GM21619 (cell line): ENCODE data around the gene UBAP2.

ENCODE experiments used
- ATAC-seq: cut with Tn5 transposase; IDR thresholded peaks from one replicate; pipeline ENCODE4 v1.9.1; 2021; ENCODE audit not compliant: unreplicated experiment

Gene UBAP2

GRCh38 chr9:33926746-33927485 is 121.8 kb downstream of the UBAP2 start:
- no peak for ATAC-seq

DNA sequence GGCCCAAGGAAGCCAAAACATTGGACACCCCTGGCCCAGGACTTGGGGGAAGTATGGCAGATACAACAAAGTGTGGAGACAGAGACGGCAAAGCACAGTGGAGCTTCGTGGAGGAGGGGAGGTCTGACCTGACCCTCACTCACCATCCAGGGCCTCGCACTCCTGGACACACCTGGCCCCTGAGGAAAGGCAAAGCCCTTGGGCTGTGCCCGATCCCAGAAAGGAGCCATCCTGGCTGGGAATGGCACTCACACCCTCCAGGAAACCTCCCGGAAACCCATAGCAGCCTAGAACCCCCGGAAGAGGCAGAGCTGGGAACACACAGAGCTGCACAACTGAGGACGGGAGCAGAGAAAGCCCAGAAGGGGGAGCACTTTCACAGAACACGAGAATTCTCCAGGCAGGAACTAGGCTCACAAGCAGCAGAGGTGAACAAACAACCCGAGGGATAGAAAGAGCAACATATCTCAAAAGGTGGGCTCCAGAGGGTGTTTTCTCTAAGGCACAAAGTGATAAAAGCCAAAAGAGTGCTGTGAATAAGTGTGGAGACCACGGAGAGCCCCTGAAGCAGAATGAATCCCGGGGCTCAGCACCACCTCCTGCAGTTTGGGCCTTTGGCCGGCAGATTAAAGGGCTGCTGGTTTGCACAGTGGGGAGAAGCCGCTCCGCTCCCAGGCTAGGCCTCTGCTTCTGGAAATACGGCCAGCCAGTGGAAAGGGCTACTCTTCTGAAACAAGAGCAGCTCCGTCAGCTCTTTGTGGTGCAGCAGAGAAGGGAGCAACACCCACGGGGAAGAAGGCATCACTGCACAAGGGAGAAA is 123.5 kb downstream of the UBAP2 start:
- ATAC-seq: no peak

DNA sequence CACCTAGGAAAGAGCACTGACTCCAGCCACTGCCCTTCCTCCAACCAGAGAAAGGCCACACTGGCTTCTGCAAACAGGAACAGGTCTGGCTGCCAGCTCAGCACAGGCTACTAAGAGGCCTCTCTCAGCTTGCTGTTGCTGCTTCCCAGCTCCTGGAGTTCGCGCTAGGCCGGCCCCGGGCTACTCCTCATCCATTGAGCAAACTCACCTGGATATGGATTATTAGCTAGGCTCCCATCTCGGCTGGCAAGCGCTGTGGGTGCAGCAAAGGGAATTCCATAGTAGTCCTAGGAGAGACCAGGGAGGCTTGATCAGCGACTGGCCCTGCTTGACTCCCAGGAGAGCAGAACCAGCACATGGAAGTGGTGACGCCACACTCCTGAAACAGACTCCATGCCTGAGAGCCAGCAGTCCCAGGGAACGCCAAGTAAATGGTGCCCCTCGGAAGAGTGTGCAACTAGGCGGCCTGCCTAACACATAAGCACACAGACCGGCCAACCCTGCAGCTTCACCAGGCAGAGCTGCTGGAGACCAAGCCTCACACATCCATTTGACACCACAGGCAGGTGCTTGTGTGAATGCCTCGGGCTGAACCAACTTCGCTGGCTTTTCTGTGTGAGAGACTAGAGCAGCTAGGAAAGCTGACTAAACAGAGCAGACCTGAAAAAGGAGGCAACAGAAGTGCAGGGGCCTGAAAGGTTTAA is 124.5 kb downstream of the UBAP2 start:
- ATAC-seq: no peak

GRCh38 chr9:33923079-33923478 is 125.6 kb downstream of the UBAP2 start:
- ATAC-seq: no peak

- no peak for ATAC-seq
Observed at GRCh38 chr9:33921967-33922895, 126.5 kb downstream of the UBAP2 start.

- ATAC-seq: no peak
Observed at GRCh38 chr9:33919276-33919897, 129.3 kb downstream of the UBAP2 start.

DNA sequence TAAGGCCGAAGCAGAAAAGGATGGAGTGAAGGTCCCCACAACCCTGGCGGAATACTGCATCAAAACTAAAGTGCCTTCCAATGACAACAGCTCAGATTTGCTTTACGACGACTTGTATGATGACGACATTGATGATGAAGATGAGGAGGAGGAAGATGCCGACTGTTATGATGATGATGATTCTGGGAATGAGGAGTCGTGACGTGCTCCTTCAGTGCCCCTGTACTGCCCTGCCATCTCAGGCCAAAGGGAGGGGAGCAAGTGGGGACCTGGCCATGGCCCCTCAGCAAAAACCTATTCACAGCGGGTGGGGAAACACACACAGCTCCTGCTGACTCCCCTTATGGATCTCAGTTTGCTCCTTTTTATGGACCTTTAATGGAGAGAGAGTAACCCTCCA is 131.7 kb downstream of the UBAP2 start:
- ATAC-seq: no peak

DNA sequence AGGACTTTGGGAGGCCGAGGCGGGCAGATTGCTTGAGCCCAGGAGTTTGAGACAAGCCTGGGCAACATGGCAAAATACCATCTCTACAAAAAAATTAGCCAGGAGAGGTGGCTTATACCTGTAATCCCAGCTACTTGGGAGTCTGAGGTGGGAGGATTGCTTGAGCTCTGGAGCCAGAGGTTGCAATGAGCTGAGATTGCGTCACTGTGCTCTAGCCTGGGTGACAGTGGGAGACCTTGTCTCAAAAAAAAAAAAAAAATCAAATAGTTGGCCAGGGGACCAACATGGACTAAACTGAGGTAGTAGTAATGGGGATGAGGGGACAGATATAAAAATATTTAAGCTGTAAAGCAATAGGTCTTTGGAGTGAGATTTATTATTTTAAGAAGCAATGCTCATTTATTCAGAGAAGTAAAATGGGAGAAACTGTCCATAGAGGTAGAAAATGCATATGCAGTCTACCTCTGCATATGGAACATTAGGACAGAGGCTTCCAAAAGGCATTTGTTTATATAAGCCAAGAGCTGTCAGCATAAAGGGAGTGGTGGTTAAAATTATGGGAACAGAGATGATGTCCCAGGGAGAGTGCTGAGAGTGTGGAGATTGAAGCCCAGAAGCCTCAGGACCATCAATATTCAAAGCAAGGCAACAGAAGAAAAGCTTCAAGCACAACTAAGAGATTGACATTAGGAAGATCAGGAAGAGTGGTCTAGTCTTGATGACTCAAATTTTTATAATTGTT is 133.6 kb downstream of the UBAP2 start:
- ATAC-seq: no peak

DNA sequence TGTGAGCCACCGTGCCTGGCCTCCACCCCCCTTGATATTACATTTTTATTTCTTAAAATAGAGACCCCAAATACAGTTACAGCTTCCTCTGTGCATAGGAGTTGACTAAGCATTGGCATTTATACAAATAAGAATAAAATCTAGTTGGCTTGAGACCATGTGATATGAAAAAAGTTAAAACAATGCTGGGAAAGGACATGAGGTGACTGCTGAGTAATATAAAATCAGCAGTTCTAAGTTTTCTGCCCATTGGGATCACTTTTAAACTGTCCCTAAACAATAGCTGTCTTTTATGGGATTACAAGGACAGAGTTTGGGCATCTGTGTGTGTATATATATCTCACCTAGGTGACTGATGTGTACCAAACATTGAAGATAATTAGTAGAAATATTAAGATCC is 135.1 kb downstream of the UBAP2 start:
- ATAC-seq: no peak

DNA sequence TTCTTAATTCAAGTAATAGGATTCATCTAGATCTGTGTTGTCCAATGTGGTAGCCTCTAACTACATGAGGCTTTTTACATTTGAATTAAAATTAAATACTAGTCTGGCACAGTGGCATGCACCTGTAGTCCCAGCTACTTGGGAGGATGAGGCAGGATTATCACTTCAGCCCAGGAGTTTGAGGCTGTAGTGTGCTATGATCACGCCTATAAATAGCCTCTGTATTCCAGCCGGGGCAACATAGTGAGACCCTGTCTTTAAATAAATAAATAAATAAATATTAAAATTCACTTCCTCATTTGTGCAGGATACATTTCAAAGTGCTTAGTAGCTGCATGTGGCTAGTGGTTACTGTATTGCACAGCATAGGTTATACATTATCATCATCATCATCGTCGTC is 139.9 kb downstream of the UBAP2 start:
- ATAC-seq: no peak

- ATAC-seq: no peak
Observed at GRCh38 chr9:33908114-33908513, 140.6 kb downstream of the UBAP2 start.

DNA sequence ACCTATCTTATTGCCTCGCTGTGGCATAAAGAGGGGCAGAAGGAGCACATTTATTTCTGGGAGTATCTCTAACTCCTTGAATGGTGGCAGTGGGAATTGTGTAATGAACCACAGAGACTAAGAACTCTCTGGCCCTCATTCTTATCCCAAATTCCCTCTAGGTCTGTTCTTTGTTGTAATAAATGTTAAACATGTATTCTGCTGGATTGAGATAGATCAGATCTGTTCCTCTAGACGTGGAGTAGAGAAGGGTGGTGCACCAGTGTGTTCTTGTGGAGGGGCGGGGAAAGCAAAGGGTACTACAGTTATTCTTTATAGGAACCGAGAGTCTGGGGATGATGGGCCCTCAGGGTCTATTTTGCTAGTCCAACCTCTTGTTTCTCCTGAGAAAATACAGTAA is 141.3 kb downstream of the UBAP2 start:
- ATAC-seq: no peak

DNA sequence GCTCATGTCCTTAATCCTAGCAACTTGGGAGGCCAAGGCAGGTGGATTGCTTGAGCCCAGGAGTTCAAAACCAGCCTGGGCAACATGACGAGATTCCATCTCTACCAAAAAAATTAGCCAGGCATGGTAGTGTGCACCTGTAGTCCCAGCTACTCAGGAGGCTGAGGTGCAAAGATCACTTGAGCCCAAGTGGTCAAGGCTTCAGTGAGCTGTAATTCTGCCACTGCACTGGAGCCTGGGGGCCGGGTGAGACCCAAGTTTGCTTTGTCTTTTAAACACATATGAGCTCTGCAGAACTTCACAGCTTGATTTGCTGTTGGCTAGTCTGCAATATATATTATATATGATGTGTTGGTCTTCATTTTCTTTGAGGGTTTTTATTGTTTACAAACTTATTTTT is 141.9 kb downstream of the UBAP2 start:
- no peak for ATAC-seq

DNA sequence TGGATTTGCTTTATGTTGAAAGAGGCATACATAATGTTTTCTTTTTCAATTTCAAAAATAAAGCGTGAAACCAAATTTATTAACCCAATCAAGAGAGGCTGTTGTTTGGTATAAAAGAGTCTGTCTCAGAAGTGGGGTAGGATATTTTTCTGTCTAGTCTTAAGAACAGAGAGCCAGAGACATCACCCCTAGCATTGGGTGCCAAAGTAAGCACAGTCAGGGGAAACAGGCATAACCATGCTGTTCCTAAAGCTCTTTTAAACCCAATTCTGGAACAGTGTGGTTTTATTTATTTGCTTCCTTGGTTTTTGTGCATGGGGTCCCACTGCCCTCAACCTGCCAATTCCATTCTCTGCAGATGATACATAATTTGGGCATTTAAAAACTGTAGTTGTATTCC is 143.6 kb downstream of the UBAP2 start:
- ATAC-seq: no peak

DNA sequence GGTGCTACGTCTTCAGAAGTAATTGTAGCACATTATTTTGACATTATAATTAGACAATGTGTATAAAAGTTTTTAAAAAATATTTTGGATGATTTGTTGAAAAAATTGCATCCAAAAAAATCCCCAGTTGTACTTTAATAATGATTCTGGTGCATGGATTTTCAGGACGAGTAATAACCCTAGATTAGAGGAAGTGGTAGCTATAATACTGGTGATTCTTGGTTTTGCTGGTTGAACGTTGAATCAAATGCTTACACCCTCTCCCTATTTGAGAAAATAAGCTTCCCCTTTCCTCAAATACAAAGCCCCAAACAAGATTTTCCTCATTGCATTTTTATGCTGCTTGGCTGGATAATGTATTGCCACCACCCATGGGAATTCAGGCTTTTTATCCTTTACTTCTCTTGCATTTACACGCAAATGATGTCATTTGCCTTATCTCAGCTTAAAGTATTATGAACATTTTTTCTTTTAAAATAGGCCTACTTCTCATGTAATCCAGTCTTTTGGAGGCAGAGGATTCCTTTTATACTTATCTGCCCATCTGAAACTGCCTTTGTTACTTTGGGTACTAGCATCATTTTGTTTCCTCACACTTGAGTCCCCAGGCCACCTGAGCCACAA is 145.4 kb downstream of the UBAP2 start:
- no peak for ATAC-seq

DNA sequence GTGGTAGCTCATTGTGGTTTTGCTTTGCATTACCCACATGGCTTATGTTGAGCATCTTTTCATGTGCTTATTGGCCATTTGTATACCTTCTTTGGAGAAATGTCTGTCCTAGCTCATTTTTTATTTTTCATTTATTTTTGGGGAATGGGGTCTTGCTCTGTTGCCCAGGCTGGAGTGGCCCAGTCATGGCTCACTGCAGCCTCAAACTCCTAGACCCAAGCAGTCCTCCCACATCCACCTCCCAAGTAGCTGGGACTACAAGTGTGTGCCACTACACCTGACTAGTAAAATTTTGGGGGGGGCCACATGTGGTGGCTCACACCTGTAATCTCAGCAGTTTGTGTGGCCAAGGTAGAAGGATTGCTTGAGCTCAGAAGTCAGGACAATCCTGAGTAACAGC is 154.4 kb downstream of the UBAP2 start:
- ATAC-seq: no peak

DNA sequence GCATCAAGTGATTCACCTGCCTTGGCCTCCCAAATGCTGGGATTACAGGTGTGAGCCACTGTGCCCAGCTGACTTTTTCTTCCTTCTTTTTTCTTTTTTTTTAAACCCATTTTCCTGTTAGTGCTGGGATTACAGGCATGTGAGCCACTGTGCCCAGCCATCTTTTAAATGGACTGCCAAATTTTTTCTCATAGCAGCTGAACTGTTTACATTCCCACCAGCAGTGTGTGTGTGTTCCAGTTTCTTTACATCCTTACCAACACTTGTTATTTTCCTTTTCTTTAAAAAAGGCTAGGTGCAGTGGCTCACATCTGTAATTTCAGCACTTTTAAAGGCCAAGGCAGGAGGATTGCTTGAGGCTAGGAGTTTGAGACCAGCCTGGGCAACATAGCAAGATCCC is 154.8 kb downstream of the UBAP2 start:
- ATAC-seq: no peak

- no peak for ATAC-seq
Observed at GRCh38 chr9:33885948-33886347, 162.7 kb downstream of the UBAP2 start.
